Eye (tissue), 1 donor: ENCODE data around the gene RALB.

Source experiments
- DNase-seq: peaks from one replicate; pipeline ENCODE4 v3.0.0-alpha.2; 2015

Gene RALB

GRCh38 chr2:120252225-120253020 is at the start of gene RALB:
TSS of gene RALB (plus strand) at chr2:120252852. CDS start at chr2:120278665, 25,813 bp downstream.
- peak; percentile 99 for DNase-seq

GRCh38 chr2:120203251-120204021 is 49.2 kb upstream of the RALB start:
- no peak for DNase-seq

- no peak for DNase-seq
Measured at GRCh38 chr2:120204022-120204405, 48.6 kb upstream of the RALB start.

- DNase-seq: no peak
Measured at GRCh38 chr2:120204417-120204816, 48.2 kb upstream of the RALB start.

GRCh38 chr2:120204945-120205670 is 47.5 kb upstream of the RALB start:
- DNase-seq: no peak

GRCh38 chr2:120206022-120206581 is 46.5 kb upstream of the RALB start:
- DNase-seq: peak; percentile 33

- no peak for DNase-seq
Measured at GRCh38 chr2:120208381-120209353, 44.0 kb upstream of the RALB start.

GRCh38 chr2:120209427-120210269 is 43.0 kb upstream of the RALB start:
- no peak for DNase-seq

- DNase-seq: no peak
Measured at GRCh38 chr2:120210270-120210693, 42.4 kb upstream of the RALB start.

GRCh38 chr2:120218181-120218580 is 34.5 kb upstream of the RALB start:
- no peak for DNase-seq

GRCh38 chr2:120219291-120219690 is 33.4 kb upstream of the RALB start:
- no peak for DNase-seq

- DNase-seq: no peak
Measured at GRCh38 chr2:120219766-120220165, 32.9 kb upstream of the RALB start.

GRCh38 chr2:120220756-120221155 is 31.9 kb upstream of the RALB start:
- DNase-seq: no peak

- no peak for DNase-seq
Measured at GRCh38 chr2:120221616-120222015, 31.0 kb upstream of the RALB start.

GRCh38 chr2:120222186-120223033 is 30.2 kb upstream of the RALB start:
- no peak for DNase-seq

GRCh38 chr2:120223034-120223912 is 29.4 kb upstream of the RALB start, which contains the start of gene TMEM185B:
TSS of gene TMEM185B (minus strand) at chr2:120223400. CDS start at chr2:120222976, 424 bp downstream.
- peak; percentile 94 for DNase-seq

- DNase-seq: no peak
Measured at GRCh38 chr2:120224256-120224655, 28.4 kb upstream of the RALB start.

- no peak for DNase-seq
Measured at GRCh38 chr2:120224735-120225548, 27.7 kb upstream of the RALB start.
